Right ventricle myocardium inferior (tissue), 1 donor: Measurements from ENCODE around the gene TMEM185A. TPM values are rescaled to one million over a fixed set of nuclear protein-coding genes. Genes with fewer than 3 reads are reported as not detected.
"Not testable (repeated sequence)": the region's sequence is repeated elsewhere in the genome, so short reads cannot be mapped to it uniquely, and the experiment has no call there.

ENCODE experiments used
- ATAC-seq: fragments of 200-7000 bp; cut with Tn5 transposase; one replicate; pipeline ENCODE4 v1.9.1; 2020; ENCODE audit warnings: mild to moderate bottlenecking, moderate library complexity
- DNase-seq: peaks from one replicate; pipeline ENCODE4 v3.0.0; 2021; ENCODE audit errors: missing footprints
- intact Hi-C: fragments of 100-400 bp; cut with DNase I; formaldehyde crosslinking; loops from one replicate; pipeline ENCODE4 v1.11.0; 2022
- long read RNA-seq: library from polyadenylated mRNA; unstranded; transcript quantifications from one replicate; pipeline ENCODE4 v2.0.0, GENCODE V29; 2021
- total RNA-seq: library from RNA; stranded (reverse); fragmentation: NEBNext Ultra II Directional; extraction: Animal tissue kit (Norgen Biotek cat#: 25700); gene quantifications from one replicate; pipeline ENCODE4 v1.2.1, GENCODE V29; 2021
- donor health status: DM: no; HTN: yes; CAD: no; lungs with severe emphysema.

Gene TMEM185A
- total RNA-seq: 33.5 TPM
- long read RNA-seq, transcript TMEM185A-207 (7 exons, 2,840 nt): major isoform, 5 of 20 reads
- long read RNA-seq, partial matches to known transcripts: 0 of 20 reads
- long read RNA-seq, other reads (novel, unspliced or antisense): 12 of 20 reads

- DNase-seq (peak; percentile 75), ATAC-seq (peak; percentile 86)
- intact Hi-C loops: no loop called here
Observed at GRCh38 chrX:149631234-149632165, at the start of gene TMEM185A. Gene TMEM185A, minus strand, starts transcription at chrX:149631792. Its CDS starts 212 bp downstream, at chrX:149631580.

DNA sequence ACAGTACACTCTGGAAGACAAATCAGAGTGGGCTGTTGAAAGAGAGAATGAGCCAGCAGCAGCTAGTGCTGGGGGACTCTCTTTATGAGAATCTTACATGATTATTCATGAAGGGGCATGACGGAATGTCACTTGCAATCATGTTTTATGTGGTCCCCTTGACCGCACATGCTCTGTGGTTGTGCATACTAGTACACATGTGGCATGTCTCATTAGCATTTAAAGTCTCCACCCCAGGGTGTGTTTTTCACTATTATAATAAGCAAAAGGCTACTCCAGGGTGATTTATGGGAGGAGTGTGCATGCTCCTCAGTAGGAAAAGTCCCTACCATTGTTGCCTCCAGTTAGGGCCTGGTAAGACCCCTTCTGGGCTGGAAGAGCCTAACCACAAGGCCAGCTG is 49.6 kb upstream of the TMEM185A start:
- intact Hi-C loops: no loop called here
- no peak for ATAC-seq
- no peak for DNase-seq

- intact Hi-C loops, ATAC-seq, DNase-seq: not testable (repeated sequence)
Observed at GRCh38 chrX:149679164-149679678, 47.6 kb upstream of the TMEM185A start.

DNA sequence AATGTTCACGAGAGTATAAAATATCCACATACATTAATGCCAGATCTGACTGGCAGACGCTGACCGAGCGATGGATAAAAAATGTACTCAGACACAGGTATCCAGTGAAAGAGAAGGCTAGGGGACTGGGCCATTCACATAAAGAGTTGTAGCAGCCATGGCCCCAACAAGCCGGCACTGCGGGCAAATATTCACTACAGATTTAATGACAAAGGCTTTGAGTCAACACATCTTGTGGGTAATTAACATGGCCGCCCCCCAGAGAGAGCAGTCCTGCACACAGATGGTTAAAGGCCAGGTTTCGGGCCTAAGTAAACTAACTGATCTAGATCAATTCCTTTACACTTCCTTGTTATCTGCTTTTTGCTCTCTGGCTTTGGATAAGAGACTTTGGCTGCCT is 44.0 kb upstream of the TMEM185A start:
- DNase-seq, ATAC-seq, intact Hi-C loops: not testable (repeated sequence)

DNA sequence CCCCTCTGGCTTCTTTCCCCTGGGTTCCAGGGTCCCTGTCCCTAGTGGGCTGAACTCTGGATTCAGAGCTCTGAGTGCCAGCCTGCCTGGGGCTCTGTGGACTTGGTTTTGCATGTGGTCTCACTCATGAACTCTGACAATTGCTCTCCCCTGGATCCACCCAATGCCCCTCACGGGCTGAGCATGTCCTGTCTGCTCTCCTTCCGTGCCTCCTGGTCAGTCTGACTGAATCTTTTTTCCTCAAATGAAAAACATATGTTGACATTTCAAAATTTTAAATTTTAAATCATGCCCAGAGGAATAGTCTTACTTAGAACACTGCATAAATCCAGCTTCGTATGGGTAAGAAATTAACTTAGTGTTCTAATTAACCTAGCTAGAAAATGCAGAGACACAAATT is 43.5 kb upstream of the TMEM185A start:
- ATAC-seq, intact Hi-C loops, DNase-seq: not testable (repeated sequence)

GRCh38 chrX:149660613-149661012 is 29.0 kb upstream of the TMEM185A start:
- intact Hi-C loops, ATAC-seq, DNase-seq: not testable (repeated sequence)

GRCh38 chrX:149656260-149656884 is 24.8 kb upstream of the TMEM185A start:
- DNase-seq, ATAC-seq, intact Hi-C loops: not testable (repeated sequence)

- intact Hi-C loops: no loop called here
- no peak for ATAC-seq
- DNase-seq: no peak
Observed at GRCh38 chrX:149652232-149652981, 20.8 kb upstream of the TMEM185A start.

GRCh38 chrX:149650162-149650561 is 18.6 kb upstream of the TMEM185A start:
- ATAC-seq: no peak
- intact Hi-C loops: no loop called here

GRCh38 chrX:149648932-149649331 is 17.3 kb upstream of the TMEM185A start:
- no peak for ATAC-seq
- intact Hi-C loops: no loop called here
- DNase-seq: no peak

More at GRCh38 chrX:149650162-149650561, 18.6 kb upstream of the TMEM185A start:
- DNase-seq: no peak

- no peak for DNase-seq
- intact Hi-C loops: no loop called here
- ATAC-seq: no peak
Observed at GRCh38 chrX:149647505-149647904, 15.9 kb upstream of the TMEM185A start.

DNA sequence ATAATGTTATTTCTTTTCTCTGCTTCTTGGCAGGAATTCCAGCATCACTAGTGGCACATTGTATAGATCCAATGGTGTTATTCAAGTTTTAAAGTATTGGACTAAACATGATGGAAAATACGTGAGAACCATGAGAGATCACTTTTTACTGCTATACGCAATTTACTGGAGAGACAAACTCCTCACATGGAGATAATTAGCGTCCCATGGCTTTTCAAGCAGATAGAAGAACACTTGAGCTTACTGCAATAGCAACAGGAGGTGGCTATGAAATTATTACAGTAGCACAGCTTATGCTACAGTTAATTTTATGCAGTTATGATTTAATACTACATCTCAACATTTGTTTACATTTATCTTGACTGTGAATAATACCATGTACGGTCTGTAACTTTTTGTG is 11.9 kb upstream of the TMEM185A start:
- ATAC-seq (no peak), DNase-seq (no peak)
- intact Hi-C loops: no loop called here

DNA sequence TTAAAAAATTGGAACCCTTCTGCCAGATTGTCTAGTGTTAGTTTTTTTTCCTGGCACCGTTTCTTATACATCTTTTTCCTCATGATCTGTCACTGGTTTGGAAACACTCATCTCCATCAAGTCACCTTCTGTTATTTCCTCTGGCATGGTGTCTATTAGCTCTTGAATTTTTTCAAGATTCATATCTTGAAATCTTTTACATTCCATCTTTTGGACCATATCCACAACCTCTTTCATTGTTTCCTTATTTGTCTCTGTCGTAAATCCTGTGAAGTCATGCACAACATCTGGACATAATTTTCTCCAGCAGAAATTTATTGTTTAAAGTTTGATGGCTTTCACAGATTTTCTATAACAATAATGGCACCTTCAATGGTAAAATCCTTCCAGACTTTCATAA is 10.2 kb upstream of the TMEM185A start:
- ATAC-seq: no peak
- DNase-seq: no peak
- intact Hi-C loops: no loop called here

DNA sequence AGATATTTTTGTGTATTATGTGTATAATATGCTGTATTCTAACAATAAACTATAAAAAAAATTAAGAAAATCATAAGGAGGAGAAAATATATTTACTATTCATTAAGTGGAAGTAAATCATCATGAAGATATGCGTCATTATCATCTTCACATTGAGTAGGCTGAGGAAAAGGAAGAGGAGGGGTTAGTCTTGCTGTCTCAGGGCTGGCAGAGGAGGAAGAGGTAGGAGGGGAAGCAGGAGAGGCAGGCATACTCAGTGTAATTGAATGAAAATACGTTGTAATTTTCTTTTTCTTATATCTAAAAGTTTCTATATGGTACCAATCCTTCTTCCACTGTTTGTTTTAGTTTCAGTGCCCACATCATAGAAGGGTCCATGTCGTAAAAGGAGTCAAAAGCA is 9.8 kb upstream of the TMEM185A start:
- DNase-seq (no peak), ATAC-seq (no peak)
- intact Hi-C loops: no loop called here

DNA sequence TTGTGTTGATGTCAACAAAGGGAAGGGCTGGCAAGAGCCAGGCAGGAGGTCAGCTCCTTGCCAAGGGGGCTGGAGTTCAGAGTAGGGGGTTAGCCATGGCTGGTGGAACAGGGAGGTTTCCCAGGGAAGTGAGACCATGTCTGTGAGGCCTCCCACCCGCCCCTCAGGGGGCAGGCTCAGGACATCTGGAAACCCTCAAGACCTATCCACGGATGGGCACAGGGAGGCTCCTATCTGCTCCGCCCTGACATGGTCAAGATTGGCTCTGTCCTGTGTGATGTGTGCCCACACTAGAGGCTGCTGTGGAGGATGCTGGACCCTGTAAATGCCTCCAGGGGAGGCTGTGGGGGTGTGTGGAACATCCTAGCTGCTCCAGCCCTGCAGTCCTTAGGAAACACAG is 8.0 kb upstream of the TMEM185A start:
- ATAC-seq (no peak), DNase-seq (no peak)
- intact Hi-C loops: no loop called here

DNA sequence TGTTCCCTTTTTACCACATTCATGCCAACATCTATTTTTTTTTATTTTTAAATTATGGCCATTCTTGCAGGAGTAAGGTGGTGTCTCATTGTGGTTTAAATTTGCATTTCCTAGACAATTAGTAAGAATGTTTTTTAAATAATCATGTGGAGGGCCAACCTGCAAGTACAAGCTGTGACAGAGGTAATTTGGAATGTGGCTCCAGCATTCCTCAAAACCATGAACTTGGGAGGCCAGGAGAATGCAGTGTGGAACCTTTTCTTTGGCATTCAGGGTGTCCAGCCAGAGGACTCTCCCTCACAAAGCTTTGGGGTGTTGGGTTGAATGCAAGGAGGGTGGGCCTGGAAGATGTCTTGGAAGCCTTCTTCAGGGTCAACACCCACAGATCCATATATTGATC is 7.3 kb upstream of the TMEM185A start:
- DNase-seq (no peak), ATAC-seq (no peak)
- intact Hi-C loops: no loop called here

GRCh38 chrX:149633511-149633910 is 1.9 kb upstream of the TMEM185A start:
- intact Hi-C loops: no loop called here
- ATAC-seq (no peak), DNase-seq (no peak)

DNA sequence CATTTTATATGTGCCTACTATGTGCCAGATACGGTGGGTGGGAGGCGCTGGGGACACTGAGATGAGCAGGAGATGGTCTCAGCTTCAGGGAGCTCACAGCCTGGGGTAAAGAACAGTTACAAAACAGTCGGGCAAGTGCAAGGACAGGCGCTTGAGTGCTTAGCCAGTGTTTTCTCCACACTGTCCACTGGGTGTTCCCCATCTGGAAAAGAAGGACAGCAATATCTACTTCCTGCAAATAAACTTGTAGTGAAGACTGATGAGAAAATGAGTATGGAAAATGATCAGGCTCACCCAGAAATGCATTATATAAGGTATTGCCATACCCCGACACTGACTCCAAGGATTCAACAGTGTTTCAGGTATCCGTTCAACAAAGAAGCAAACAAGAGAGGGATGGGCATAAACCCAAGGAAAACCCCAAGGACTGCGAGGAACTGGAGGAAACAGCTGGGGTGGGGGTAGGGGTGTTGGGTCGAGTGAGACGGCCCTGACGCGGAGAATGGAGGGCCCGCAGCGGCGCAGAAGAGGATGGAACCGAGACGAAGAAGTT is 835 bp downstream of the TMEM185A start:
- ATAC-seq (peak; percentile 88), DNase-seq (no peak)
- intact Hi-C loops: no loop called here
